EL (cell line): ENCODE measurements around the gene TP53TG3D.
"Not testable (repeated sequence)": the region's sequence is repeated elsewhere in the genome, so short reads cannot be mapped to it uniquely, and the experiment has no call there.

Experiments
- DNase-seq: peaks from one replicate; pipeline ENCODE4 v3.0.0-alpha.2; 2016

TP53TG3D gene, protein sequence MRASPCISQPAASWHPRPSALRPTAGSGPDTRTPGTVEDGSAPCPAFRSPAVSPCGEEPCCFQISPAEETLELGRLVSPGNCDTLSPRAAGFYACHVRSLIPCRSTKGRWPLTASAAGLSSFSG

DNA sequence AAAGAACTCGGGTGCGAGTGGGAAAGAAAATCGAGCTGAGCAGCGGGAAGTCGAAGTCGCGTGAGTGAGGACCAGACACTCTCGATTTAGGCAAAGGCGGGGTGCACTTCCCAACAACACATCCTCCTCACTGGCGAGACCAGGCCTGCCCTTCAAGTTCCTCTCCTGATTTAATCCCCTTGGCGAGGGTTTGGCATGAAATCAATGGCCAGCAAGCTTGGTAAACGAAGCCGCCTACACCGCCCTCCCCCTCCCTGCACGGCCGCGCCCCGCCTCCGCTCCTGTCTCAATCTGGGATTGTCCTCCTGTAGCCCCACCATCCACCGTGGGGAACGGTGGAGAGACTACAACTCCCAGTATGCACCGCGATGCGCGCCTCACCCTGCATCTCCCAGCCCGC, at the start of gene TP53TG3D:
Gene TP53TG3D (plus strand): TSS at position 301 of the 400 bp plus-strand sequence. CDS start 68 bp downstream, at position 369.
- not testable (repeated sequence) for DNase-seq

DNA sequence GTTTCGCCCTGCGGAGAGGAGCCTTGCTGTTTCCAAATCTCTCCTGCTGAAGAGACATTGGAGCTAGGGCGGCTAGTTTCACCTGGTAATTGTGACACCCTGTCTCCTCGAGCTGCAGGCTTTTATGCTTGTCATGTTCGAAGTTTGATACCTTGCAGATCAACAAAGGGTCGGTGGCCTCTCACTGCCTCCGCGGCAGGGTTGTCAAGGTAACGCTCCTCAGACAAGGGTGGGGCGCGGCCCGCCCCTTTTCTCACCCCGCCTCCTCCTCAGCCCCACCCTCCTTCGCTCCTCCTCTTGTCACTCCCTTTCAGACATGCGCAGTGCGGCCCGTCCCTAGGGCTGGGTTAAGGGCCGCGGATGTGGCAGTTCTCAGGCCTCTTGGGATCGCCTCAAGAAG, 421 bp downstream of the TP53TG3D start:
- not testable (repeated sequence) for DNase-seq

DNA sequence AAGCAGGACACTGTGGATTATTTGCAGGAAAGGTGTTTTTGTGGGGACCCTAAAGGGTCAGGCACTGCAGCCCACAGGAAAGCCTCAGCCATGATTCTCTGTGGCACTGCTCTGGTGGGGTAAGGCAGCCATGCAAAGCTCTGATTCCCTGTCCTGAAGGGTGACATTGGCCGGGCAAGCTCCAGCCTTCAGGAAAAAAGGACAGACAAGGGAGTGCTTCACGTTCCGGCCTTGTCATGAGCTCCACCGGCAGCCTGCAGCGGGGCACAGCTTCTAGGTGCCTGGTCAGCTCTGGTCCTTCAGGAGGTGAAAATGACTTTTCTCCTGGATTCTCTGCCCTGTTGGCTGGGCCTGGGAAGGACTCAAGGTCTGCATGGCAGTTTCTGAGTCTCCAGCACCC, 8.4 kb downstream of the TP53TG3D start:
- DNase-seq = not testable (repeated sequence)

DNA sequence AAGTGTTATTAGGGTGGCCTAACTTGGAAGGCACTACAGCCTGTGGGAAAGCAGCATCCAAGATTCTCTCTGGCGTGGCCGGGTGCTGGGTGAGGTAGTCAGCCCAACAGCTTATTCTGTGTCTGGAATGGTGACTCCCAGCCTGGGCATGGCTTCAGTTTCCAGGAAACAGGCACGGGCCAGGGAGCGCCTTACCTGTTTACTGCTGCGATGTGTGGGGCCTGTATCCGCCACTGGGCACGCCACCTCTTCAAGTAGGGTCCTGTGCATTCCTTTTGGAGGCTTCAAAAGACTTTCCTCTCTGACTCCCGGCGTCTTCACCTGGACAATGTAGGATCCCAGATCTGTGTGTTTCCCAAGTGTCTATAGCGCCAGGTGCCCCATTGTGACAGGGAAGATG, 10.5 kb downstream of the TP53TG3D start:
- DNase-seq = not testable (repeated sequence)

DNA sequence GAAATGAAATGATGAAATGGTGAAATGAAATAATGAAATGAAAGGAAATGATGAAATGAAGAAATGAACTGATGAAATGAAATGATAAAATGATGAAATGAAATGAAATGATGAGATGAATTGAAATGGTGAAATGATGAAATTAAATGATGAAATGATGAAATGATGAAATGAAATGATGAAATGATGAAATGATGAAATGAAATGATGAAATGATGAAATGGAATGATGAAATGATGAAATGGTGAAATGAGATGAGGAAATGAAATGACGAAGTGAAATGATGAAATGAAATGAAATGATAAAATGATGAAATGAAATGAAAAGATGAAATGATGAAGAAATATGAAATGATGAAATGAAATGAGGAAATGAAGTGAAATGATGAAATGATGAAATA, 28.8 kb downstream of the TP53TG3D start:
- not testable (repeated sequence) for DNase-seq

DNA sequence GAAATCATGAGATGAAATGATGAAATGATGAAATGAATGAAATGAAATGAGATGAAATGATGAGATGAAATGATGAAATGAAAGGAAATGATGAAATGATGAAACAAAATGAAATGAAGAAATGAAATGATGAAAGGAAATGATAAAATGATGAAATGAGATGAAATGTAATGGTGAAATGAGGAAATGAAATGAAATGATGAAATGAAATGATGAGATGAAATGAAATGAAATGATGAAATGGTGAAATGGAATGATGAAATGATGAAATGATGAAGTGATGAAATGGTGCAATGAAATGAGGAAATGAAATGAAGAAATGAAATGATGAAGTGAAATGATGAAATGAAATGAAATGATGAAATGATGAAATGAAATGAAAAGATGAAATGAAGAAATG, 29.9 kb downstream of the TP53TG3D start:
- DNase-seq = not testable (repeated sequence)

DNA sequence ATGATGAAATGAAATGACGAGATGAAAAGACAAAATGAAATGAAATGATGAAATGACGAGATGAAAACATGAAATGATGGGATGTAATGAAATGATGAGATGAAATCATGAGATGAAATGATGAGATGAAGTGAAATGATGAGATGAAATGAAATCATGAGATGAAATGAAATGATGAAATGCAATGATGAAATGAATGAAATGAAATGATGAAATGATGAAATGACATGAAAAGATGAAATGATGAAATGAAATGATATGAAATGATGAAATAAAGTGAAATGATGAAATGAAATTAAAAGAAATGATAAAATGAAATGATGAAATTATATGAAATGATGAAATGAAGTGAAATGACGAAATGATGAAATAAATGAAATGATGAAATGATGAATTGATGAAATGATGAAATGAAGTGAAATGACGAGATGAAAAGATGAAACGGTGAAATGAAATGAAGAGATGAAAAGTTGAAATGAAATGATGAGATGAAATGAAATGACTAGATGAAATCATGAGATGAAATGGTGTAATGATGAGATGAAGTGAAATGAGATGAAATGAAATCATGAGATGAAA, 30.9 kb downstream of the TP53TG3D start:
- DNase-seq = not testable (repeated sequence)

DNA sequence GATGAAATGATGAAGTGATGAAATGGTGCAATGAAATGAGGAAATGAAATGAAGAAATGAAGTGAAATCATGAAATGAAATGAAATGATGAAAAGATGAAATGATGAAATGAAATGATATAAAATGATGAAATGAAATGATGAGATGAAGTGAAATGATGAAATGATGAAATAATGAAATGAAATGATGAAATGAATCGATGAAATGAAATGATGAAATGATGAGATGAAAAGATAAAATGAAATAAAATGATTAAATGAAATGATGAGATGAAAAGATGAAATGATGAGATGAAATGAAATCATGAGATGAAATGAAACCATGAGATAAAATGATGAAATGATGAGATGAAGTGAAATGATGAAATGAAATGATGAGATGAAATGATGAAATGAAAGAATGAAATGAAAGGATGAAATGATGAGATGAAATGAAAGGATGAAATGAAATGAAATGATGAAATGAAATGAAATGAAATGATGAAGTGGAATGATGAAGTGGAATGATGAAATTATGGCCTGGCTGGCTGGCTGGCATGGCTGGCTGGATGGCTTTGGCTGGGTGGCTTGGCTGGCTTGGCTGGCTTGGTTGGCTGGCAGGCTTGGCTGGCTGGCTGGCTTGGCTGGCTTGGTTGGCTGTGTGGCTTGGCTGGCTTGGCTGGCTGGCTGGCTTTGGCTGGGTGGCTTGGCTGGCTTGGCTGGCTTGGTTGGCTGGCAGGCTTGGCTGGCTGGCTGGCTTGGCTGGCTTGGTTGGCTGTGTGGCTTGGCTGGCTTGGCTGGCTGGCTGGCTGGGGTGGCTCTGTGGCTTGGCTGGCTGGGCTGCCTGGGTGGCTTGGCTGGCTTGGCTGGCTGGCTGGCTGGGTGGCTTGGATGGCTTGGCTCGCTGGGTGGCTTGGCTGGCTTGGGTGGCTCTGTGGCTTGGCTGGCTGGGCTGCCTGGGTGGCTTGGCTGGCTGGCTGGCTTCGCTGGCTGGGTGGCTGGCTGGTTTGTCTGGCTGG, 32.0 kb downstream of the TP53TG3D start:
- not testable (repeated sequence) for DNase-seq

DNA sequence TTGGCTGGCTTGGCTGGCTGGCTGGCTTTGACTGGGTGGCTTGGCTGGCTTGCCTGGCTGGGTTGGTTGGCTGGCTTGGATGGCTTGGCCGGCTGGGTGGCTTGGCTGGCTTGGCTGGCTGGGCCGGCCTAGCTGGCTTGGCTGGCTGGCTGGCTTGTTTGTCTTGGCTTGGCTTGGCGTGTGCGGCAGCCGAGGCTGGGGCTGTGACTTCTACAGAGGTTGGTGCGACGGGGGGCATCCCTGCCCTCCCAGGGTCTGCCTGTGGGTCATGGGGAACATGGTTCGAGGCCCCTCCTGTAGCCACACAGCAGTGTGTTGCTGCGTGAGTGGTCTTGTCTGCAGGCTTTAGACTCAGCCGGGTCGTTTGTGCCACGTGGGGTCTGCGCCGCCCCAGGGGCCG, 33.1 kb downstream of the TP53TG3D start:
- DNase-seq = not testable (repeated sequence)

DNA sequence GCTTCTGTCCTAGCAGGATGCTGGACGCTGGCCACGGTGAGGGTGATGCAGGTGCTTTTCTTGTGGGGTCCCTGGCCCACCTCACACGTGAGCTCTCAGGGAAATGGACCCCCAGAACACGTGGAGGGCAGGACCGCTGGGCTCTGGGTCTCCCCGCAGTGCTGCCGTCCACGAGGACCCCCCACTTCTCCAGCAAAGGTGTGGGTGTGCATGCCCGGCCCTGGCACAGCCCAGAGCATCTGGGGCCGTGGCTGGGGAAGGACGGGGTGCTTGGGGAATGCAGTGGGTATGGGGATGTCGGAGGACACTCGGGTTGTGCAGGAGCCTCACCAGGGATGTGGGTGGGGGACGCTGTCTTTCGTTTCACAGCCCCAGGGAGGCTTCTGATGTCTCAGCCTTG, 34.7 kb downstream of the TP53TG3D start:
- not testable (repeated sequence) for DNase-seq

DNA sequence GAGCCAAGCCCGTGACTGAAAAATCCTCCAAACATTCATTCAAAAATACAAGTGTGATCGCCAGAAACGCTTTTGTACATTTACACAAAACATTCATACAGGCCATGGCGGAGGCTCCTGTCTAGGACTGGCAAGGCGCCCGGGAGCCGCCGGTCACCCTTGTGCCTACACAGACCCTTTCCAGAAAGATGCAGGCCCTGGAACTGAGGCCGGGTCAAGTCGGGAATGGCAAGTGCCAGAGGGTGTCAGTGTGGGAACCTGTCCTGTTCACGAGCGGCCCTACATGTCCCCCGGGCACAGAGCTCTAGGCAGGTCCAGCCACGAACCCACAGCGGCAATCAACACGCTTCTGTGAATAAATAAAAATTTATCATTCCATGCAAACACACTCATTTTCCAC, 36.1 kb downstream of the TP53TG3D start:
- DNase-seq = not testable (repeated sequence)

DNA sequence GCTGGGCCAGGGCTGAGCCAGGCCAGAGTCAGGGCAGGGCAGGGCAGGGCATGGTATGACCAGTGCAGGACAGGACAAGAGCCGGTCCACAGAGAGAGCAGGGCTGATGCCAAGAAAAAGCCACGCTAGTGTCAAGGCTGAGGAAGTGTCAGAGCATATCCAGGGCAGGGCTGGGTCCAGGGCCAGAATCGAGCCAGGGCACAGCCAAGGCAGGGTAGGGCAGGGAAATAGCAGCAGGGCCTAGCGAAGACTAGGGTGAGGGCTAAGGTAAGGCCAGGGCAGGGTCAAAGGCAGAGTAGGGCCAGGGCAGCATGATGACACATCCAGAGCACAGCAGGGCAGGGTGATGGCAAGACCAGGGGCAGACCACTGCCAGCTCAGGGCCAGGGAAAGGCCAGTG, 49.7 kb downstream of the TP53TG3D start:
- not testable (repeated sequence) for DNase-seq
